HG02623 (cell line): ENCODE results near the gene PCDHB10.
"Not testable (repeated sequence)": the region's sequence is repeated elsewhere in the genome, so short reads cannot be mapped to it uniquely, and the experiment has no call there.

Experiments used
- ATAC-seq: cut with Tn5 transposase; IDR thresholded peaks from one replicate; pipeline ENCODE4 v1.9.1; 2021; ENCODE audit warnings: moderate library complexity; ENCODE audit not compliant: unreplicated experiment

PCDHB10 gene

DNA sequence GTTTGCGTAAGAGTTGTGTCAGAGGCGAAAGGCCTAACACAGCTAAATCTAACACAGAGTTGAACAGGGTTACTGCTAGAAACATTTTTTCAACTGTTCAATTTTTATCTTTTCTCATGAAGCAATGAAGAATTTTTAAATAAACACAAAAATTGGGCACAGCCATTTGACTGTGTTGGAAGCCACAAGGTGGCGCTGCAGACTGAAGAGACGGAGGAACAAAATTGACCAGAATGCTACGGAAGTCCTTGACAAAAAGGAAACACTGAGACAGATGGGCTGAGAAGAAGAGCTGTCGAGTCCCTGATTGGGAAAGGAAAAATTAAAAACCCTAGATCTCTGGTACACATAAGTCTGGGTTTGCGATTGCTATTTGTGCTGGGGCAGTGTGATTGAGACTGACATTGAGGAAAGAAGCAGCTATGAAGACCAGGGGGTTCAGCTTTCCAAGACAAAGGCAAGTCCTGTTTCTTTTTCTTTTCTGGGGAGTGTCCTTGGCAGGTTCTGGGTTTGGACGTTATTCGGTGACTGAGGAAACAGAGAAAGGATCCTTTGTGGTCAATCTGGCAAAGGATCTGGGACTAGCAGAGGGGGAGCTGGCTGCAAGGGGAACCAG lies 5.1 kb upstream of the PCDHB10 start, which contains the start of gene PCDHB9:
TSS of gene PCDHB9 (plus strand) at position 265 of the 616 bp plus-strand sequence. CDS start at position 423, 158 bp downstream.
- ATAC-seq: no peak

DNA sequence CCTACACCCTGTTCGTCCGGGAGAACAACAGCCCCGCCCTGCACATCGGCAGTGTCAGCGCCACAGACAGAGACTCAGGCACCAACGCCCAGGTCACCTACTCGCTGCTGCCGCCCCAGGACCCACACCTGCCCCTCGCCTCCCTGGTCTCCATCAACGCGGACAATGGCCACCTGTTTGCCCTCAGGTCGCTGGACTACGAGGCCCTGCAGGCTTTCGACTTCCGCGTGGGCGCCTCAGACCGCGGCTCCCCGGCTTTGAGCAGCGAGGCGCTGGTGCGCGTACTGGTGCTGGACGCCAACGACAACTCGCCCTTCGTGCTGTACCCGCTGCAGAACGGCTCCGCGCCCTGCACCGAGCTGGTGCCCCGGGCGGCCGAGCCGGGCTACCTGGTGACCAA lies 3.5 kb upstream of the PCDHB10 start:
- ATAC-seq: not testable (repeated sequence)

DNA sequence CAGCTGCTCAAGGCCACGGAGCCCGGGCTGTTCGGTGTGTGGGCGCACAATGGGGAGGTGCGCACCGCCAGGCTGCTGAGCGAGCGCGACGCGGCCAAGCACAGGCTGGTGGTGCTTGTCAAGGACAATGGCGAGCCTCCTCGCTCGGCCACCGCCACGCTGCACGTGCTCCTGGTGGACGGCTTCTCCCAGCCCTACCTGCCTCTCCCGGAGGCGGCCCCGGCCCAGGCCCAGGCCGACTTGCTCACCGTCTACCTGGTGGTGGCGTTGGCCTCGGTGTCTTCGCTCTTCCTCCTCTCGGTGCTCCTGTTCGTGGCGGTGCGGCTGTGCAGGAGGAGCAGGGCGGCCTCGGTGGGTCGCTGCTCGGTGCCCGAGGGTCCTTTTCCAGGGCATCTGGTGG lies 3.0 kb upstream of the PCDHB10 start:
- not testable (repeated sequence) for ATAC-seq

DNA sequence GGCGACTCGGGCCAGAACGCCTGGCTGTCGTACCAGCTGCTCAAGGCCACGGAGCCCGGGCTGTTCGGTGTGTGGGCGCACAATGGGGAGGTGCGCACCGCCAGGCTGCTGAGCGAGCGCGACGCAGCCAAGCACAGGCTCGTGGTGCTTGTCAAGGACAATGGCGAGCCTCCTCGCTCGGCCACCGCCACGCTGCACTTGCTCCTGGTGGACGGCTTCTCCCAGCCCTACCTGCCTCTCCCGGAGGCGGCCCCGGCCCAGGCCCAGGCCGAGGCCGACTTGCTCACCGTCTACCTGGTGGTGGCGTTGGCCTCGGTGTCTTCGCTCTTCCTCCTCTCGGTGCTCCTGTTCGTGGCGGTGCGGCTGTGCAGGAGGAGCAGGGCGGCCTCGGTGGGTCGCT lies 2.2 kb downstream of the PCDHB10 start:
- ATAC-seq: not testable (repeated sequence)

DNA sequence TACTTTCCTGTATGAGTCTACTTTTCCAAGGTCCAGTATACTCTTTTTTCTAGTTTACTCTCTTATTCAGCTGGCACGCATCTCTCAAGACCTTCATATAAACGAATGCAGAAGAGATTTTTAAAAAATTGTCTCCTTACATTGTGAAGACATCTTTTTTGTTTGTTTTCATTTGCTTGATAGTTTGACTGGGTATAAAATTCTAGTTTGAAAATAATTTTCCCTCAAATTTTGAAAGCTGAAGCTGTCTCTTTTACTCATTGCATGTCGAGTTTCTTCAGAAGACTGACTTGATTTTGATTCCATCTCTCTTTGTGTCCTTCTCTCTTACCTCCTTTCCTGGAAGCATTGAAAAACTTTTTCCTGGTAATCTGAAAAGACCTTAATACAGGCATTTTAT lies 4.2 kb downstream of the PCDHB10 start:
- ATAC-seq: no peak

DNA sequence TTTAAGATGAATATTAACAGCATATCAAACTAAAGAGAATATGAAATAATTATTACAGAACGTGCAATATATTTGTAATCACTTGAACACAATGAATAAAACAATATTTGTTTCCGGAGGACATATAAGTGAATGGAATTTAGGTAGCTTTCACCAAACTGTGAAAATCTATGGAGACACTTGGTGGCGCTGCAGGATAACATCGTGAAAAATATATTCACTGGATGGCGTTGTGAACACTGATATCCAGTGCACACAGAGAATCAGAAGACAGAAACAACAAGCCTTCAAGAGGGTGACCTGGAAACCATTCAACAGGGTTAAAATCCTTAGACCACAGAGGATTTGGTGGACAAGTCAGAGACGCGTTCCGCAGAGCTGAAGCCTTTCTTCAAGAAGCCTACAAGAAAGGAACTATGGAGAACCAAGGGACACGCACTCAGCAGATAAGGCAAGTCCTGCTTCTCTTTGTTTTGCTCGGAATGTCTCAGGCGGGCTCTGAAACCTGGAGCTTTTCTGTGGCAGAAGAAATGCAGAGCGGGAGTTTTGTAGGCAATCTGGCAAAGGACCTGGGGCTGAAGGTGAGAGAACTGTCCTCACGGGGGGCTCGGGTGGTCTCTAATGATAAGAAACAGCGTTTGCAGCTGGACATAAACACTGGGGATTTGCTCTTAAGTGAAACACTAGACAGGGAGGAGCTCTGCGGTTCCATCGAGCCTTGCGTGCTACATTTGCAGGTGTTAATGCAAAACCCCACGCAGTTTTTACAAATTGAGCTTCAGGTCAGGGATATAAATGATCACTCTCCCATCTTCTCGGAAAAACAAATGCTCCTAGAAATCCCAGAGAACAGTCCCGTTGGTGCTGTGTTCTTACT lies 7.4 kb downstream of the PCDHB10 start, which contains the start of gene PCDHB11:
TSS of gene PCDHB11 (plus strand) at position 269 of the 877 bp plus-strand sequence. CDS start at position 417, 148 bp downstream.
- ATAC-seq: no peak

DNA sequence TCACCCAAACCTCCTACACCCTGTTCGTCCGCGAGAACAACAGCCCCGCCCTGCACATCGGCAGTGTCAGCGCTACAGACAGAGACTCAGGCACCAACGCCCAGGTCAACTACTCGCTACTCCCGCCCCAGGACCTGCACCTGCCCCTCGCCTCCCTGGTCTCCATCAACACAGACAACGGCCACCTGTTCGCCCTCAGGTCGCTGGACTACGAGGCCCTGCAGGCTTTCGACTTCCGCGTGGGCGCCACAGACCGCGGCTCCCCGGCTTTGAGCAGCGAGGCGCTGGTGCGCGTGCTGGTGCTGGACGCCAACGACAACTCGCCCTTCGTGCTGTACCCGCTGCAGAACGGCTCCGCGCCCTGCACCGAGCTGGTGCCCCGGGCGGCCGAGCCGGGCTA lies 9.0 kb downstream of the PCDHB10 start:
- not testable (repeated sequence) for ATAC-seq

DNA sequence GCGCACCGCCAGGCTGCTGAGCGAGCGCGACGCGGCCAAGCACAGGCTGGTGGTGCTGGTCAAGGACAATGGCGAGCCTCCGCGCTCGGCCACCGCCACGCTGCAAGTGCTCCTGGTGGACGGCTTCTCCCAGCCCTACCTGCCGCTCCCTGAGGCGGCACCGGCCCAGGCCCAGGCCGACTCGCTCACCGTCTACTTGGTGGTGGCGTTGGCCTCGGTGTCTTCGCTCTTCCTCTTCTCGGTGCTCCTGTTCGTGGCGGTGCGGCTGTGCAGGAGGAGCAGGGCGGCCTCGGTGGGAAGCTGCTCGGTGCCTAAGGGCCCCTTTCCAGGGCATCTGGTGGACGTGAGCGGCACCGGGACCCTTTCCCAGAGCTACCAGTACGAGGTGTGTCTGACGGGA lies 9.5 kb downstream of the PCDHB10 start:
- ATAC-seq: not testable (repeated sequence)

DNA sequence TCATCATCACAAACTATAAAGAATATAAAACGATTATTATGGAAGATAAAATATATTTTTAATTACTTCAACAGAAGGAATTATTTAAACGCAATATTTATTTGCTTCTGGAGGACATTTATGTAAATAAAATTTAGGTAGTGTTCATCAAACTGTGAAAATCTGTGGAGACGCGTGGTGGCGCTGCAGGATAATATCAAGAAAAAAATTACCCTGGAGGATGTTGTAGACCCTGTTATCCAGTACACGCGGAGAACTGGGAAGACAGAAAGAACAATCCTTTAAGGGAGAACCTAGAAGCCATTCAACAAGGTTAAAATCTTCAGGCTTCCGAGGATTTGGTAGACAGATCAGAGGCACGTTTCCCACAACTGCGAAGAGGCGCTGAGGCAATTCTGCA lies 16.3 kb downstream of the PCDHB10 start, which contains the start of gene PCDHB12:
TSS of gene PCDHB12 (plus strand) at position 242 of the 400 bp plus-strand sequence. CDS start 189 bp downstream, outside the sequence.
- no peak for ATAC-seq

DNA sequence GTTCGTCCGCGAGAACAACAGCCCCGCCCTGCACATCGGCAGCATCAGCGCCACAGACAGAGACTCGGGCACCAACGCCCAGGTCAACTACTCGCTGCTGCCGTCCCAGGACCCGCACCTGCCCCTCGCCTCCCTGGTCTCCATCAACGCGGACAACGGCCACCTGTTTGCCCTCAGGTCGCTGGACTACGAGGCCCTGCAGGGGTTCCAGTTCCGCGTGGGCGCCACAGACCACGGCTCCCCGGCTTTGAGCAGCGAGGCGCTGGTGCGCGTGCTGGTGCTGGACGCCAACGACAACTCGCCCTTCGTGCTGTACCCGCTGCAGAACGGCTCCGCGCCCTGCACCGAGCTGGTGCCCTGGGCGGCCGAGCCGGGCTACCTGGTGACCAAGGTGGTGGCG lies 18.1 kb downstream of the PCDHB10 start:
- ATAC-seq: not testable (repeated sequence)

DNA sequence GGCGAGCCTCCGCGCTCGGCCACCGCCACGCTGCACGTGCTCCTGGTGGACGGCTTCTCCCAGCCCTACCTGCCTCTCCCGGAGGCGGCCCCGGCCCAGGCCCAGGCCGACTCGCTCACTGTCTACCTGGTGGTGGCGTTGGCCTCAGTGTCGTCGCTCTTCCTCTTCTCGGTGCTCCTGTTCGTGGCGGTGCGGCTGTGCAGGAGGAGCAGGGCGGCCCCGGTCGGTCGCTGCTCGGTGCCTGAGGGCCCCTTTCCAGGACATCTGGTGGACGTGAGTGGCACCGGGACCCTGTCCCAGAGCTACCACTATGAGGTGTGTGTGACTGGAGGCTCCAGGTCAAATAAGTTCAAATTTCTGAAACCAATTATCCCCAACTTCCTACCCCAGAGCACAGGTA lies 18.7 kb downstream of the PCDHB10 start:
- ATAC-seq: not testable (repeated sequence)

DNA sequence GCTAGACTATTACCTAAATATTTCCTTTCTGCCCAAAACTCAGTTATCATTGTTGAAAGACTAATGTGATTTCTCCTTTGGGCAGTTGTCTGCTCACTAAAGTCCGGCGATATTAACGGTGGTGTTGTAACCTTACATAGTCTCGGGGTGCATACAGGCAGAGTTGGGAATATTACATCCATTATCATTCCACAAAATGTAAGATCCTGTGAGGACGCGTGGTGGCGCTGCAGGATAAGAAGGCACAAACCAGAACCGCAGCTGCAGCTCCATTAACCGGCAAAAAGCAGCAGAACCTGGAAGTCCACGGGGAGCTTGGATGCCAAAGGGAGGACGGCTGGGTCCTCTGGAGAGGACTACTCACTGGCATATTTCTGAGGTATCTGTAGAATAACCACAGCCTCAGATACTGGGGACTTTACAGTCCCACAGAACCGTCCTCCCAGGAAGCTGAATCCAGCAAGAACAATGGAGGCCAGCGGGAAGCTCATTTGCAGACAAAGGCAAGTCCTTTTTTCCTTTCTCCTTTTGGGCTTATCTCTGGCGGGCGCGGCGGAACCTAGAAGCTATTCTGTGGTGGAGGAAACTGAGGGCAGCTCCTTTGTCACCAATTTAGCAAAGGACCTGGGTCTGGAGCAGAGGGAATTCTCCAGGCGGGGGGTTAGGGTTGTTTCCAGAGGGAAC lies 21.6 kb downstream of the PCDHB10 start, which contains the start of gene PCDHB13:
TSS of gene PCDHB13 (plus strand) at position 264 of the 684 bp plus-strand sequence. CDS start at position 469, 205 bp downstream.
- not testable (repeated sequence) for ATAC-seq

DNA sequence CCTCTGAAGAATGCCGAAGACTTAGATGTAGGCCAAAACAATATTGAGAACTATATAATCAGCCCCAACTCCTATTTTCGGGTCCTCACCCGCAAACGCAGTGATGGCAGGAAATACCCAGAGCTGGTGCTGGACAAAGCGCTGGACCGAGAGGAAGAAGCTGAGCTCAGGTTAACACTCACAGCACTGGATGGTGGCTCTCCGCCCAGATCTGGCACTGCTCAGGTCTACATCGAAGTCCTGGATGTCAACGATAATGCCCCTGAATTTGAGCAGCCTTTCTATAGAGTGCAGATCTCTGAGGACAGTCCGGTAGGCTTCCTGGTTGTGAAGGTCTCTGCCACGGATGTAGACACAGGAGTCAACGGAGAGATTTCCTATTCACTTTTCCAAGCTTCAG lies 22.4 kb downstream of the PCDHB10 start:
- ATAC-seq: not testable (repeated sequence)

DNA sequence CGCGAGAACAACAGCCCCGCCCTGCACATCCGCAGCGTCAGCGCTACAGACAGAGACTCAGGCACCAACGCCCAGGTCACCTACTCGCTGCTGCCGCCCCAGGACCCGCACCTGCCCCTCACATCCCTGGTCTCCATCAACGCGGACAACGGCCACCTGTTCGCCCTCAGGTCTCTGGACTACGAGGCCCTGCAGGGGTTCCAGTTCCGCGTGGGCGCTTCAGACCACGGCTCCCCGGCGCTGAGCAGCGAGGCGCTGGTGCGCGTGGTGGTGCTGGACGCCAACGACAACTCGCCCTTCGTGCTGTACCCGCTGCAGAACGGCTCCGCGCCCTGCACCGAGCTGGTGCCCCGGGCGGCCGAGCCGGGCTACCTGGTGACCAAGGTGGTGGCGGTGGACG lies 23.4 kb downstream of the PCDHB10 start:
- not testable (repeated sequence) for ATAC-seq

DNA sequence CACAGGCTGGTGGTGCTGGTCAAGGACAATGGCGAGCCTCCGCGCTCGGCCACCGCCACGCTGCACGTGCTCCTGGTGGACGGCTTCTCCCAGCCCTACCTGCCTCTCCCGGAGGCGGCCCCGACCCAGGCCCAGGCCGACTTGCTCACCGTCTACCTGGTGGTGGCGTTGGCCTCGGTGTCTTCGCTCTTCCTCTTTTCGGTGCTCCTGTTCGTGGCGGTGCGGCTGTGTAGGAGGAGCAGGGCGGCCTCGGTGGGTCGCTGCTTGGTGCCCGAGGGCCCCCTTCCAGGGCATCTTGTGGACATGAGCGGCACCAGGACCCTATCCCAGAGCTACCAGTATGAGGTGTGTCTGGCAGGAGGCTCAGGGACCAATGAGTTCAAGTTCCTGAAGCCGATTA lies 23.9 kb downstream of the PCDHB10 start:
- not testable (repeated sequence) for ATAC-seq

DNA sequence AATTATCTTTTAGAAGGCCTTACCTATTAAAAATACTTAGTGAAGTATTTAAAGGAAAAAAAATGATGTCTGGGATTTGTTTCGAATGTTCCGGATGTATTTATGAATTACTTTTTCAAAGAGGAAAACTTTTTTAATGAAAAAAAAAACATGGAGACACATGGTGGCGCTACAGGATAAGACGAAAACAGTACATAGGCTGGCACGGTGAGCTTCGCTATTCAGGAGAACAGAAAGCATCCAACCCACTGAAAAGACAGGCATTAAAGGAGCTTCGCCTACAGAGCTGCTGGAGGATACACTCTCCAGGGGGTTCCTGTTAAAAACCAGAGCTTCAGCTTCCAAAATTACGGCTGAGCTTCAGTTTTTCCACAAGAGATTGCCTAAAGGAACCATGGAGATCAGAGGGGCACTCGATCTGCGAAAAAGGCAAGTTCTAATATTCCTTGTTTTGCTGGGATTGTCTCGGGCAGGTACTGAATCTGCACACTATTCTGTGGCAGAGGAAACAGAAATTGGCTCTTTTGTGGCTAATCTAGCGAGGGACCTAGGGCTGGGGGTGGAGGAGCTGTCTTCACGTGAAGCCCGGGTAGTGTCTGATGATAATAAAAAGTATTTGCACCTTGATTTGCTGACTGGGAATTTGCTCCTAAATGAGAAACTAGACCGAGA lies 31.1 kb downstream of the PCDHB10 start, which contains the start of gene PCDHB14:
TSS of gene PCDHB14 (plus strand) at position 232 of the 672 bp plus-strand sequence. CDS start at position 395, 163 bp downstream.
- ATAC-seq: no peak

DNA sequence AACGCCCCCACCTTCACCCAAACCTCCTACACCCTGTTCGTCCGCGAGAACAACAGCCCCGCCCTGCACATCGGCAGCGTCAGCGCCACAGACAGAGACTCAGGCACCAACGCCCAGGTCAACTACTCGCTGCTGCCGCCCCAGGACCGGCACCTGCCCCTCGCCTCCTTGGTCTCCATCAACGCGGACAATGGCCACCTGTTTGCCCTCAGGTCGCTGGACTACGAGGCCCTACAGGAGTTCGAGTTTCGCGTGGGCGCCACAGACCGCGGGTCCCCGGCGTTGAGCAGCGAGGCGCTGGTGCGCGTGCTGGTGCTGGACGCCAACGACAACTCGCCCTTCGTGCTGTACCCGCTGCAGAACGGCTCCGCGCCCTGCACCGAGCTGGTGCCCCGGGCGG lies 32.7 kb downstream of the PCDHB10 start:
- ATAC-seq: not testable (repeated sequence)

DNA sequence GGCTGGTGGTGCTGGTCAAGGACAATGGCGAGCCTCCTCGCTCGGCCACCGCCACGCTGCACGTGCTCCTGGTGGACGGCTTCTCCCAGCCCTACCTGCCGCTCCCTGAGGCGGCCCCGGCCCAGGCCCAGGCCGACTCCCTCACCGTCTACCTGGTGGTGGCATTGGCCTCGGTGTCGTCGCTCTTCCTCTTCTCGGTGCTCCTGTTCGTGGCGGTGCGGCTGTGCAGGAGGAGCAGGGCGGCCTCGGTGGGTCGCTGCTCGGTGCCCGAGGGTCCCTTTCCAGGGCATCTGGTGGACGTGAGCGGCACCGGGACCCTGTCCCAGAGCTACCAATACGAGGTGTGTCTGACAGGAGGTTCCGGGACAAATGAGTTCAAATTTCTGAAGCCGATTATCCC lies 33.3 kb downstream of the PCDHB10 start:
- ATAC-seq: not testable (repeated sequence)

DNA sequence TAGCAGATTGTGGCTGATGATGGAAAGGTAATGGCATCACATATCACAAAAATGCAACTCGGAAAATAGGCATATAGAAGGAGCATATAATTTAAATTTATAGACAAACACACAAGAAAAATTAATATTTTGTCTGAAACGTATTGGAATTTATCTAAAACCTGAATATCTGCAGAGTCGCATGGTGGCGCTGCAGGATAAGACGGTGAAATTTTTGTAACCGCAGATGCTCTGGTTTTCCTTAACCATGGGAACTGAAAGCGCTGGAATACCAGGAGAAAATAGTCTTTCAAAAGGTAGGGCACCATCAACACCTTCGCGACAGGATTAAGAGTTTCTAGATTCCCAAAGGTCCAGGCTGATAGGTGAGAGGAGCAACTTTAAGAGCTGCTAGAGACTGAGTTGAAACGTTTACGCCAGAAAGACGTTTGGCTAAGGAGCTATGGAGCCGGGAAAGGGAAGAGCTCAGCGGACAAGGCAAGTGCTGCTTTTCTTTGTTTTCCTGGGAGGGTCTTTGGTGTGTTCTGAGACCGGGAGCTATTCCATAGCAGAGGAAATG lies 42.0 kb downstream of the PCDHB10 start:
- no peak for ATAC-seq

DNA sequence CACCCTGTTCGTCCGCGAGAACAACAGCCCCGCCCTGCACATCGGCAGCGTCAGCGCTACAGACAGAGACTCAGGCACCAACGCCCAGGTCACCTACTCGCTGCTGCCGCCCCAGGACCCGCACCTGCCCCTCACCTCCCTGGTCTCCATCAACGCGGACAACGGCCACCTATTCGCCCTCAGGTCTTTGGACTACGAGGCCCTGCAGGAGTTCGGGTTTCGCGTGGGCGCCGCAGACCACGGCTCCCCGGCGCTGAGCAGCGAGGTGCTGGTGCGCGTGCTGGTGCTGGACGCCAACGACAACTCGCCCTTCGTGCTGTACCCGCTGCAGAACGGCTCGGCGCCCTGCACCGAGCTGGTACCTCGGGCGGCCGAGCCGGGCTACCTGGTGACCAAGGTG lies 43.8 kb downstream of the PCDHB10 start:
- not testable (repeated sequence) for ATAC-seq
